Gastrocnemius medialis (tissue), 4 donors: ENCODE measurements around the gene CHRDL1. TPM values are rescaled to one million over a fixed set of nuclear protein-coding genes. Genes with fewer than 3 reads are reported as not detected.

Experiments
- ATAC-seq, 2 donors: fragments of 150-250 bp; one replicate each; pipeline ENCODE4 v1.9.1; 2016
- DNase-seq, 2 donors: peaks; one replicate each; pipeline ENCODE4 v3.0.0-alpha.2; 2019
- H3K27ac ChIP-seq, 4 donors: fragments of 200-600 bp; sonication (generic); 1 replicate in 1 of 4; 2 replicates in 3 of 4; pipeline ENCODE4 v1.5.1; 2016 to 2018; ENCODE audit warnings: mild to moderate bottlenecking in 2 of 4, moderate library complexity in 1 of 4
- H3K27me3 ChIP-seq, 3 donors: fragments of 200-600 bp; sonication (generic) in 2 of 3; 1 replicate in 1 of 3; 2 replicates in 2 of 3; pipeline versions ENCODE4 v1.5.1 to v1.6.0; 2016 to 2019; ENCODE audit warnings: mild to moderate bottlenecking in 1 of 3, moderate library complexity in 1 of 3
- H3K36me3 ChIP-seq, 2 donors: fragments of 200-600 bp; sonication (generic) in 1 of 2; one replicate each; pipeline ENCODE4 v1.5.1; 2017 to 2018
- H3K4me1 ChIP-seq, 2 donors: fragments of 200-600 bp; sonication (generic) in 1 of 2; one replicate each; pipeline ENCODE4 v1.5.1; 2016 to 2017; ENCODE audit warnings: mild to moderate bottlenecking in 2 of 2
- H3K4me3 ChIP-seq, 4 donors: fragments of 200-600 bp; sonication (generic) in 3 of 4; 1 replicate in 1 of 4; 2 replicates in 3 of 4; pipeline ENCODE4 v1.5.1; 2016 to 2019; ENCODE audit warnings: mild to moderate bottlenecking in 2 of 4
- H3K9me3 ChIP-seq, 3 donors: fragments of 200-600 bp; sonication (generic) in 2 of 3; 1 replicate in 1 of 3; 2 replicates in 2 of 3; pipeline ENCODE4 v1.5.1; 2016 to 2019
- CTCF ChIP-seq, 5 experiments: fragments of 450-650 bp in 3 of 5; fragments of 200-600 bp in 2 of 5; sonication (generic) in 2 of 5; IDR thresholded peaks in 4 of 5; conservative IDR thresholded peaks in 1 of 5; 1 replicate in 4 of 5; 2 replicates in 1 of 5; pipeline ENCODE4 v1.5.1; 2016 to 2019; ENCODE audit warnings: antibody characterized with exemption in 5 of 5, mild to moderate bottlenecking in 3 of 5, moderate library complexity in 3 of 5
- POLR2A ChIP-seq, 2 donors: fragments of 450-650 bp; IDR thresholded peaks; one replicate each; pipeline ENCODE4 v1.6.1; 2017; ENCODE audit warnings: antibody characterized with exemption in 2 of 2, mild to moderate bottlenecking in 2 of 2, moderate library complexity in 2 of 2
- in situ Hi-C, 4 donors: fragments of 200-750 bp; cut with MboI; loops; one replicate each; pipeline versions ENCODE4 v1.15.0 to v1.8.0; 2017; ENCODE audit warnings: low sequenced_read_pairs in 4 of 4
- intact Hi-C: fragments of 100-400 bp; cut with DNase I; formaldehyde crosslinking; loops from one replicate; pipeline ENCODE4 v1.15.1; 2023; ENCODE audit warnings: low total_unique reads
- total RNA-seq, 4 donors: library from RNA; depleted of rRNA; stranded (reverse); fragments of >200 nt; gene quantifications; one replicate each; pipeline versions ENCODE4 v1.1.0 to v1.2.3, GENCODE V29; 2016

Gene CHRDL1
- total RNA-seq, 4 donors from 2014 or later, result 2.7 to 5.5 (median 3.0) TPM

- H3K4me3 ChIP-seq, result no peak overlapping the region
- TF ChIP-seq POLR2A (IDR thresholded peaks at IDR 0.05) (no peak), CTCF (IDR thresholded peaks at IDR 0.05 in 4 of 5, conservative IDR thresholded peaks at IDR 0.05 in 1 of 5) (no peak)
- intact Hi-C loops (no loop called here), in situ Hi-C loops (no loop called here)
- ATAC-seq (no peak), DNase-seq (no peak)
- H3K9me3 ChIP-seq, result peaks cover 0 to 5% (median 0%) of the 10 kb centered on the region in 3 donors
- H3K27ac ChIP-seq, result no peak overlapping the region
- peaks cover 0 to 4% (median 0%) of the 10 kb centered on the region in 3 donors for H3K27me3 ChIP-seq
- no peaks in the 10 kb centered on the region for H3K36me3 ChIP-seq
- H3K4me1 ChIP-seq, result no peaks in the 10 kb centered on the region
Measured at GRCh38 chrX:110759785-110760184, 35.8 kb downstream of the CHRDL1 start.

GRCh38 chrX:110758781-110759422 is 36.7 kb downstream of the CHRDL1 start:
- Histone ChIP-seq H3K4me3 (no peak overlapping the region), H3K36me3 (no peaks in the 10 kb centered on the region), H3K4me1 (no peaks in the 10 kb centered on the region), H3K9me3 (no peaks in the 10 kb centered on the region), H3K27ac (no peak overlapping the region), H3K27me3 (peaks cover 0 to 4% (median 0%) of the 10 kb centered on the region in 3 donors)
- DNase-seq (no peak), ATAC-seq (no peak)
- in situ Hi-C loops (no loop called here), intact Hi-C loops (no loop called here)
- TF ChIP-seq POLR2A (IDR thresholded peaks at IDR 0.05) (no peak), CTCF (IDR thresholded peaks at IDR 0.05 in 4 of 5, conservative IDR thresholded peaks at IDR 0.05 in 1 of 5) (no peak)

GRCh38 chrX:110755611-110756010 is 40.0 kb downstream of the CHRDL1 start:
- DNase-seq (no peak), ATAC-seq (no peak)
- no peak for TF ChIP-seq CTCF (IDR thresholded peaks at IDR 0.05 in 4 of 5, conservative IDR thresholded peaks at IDR 0.05 in 1 of 5)
- Histone ChIP-seq H3K9me3 (no peaks in the 10 kb centered on the region), H3K4me3 (no peak overlapping the region), H3K27ac (no peak overlapping the region), H3K36me3 (no peaks in the 10 kb centered on the region), H3K4me1 (no peaks in the 10 kb centered on the region), H3K27me3 (peaks cover 0 to 7% (median 0%) of the 10 kb centered on the region in 3 donors)
- intact Hi-C loops (no loop called here), in situ Hi-C loops (no loop called here)

- H3K27me3 ChIP-seq, result peaks cover 0 to 7% (median 0%) of the 10 kb centered on the region in 3 donors
- in situ Hi-C loops, result no loop called here
- no peak for ATAC-seq
Measured at GRCh38 chrX:110755061-110755460, 40.6 kb downstream of the CHRDL1 start.

More at GRCh38 chrX:110755061-110755460, 40.6 kb downstream of the CHRDL1 start:
- TF ChIP-seq POLR2A (IDR thresholded peaks at IDR 0.05) (no peak), CTCF (IDR thresholded peaks at IDR 0.05 in 4 of 5, conservative IDR thresholded peaks at IDR 0.05 in 1 of 5) (no peak)
- Histone ChIP-seq H3K4me3 (no peak overlapping the region), H3K27ac (no peak overlapping the region), H3K9me3 (no peaks in the 10 kb centered on the region), H3K4me1 (no peaks in the 10 kb centered on the region), H3K36me3 (no peaks in the 10 kb centered on the region)
- intact Hi-C loops, result no loop called here
- DNase-seq, result no peak
